HG03175 (cell line): ENCODE data around the gene SKA3.
"Not testable (repeated sequence)": the region's sequence is repeated elsewhere in the genome, so short reads cannot be mapped to it uniquely, and the experiment has no call there.

Source experiments
- ATAC-seq: cut with Tn5 transposase; IDR thresholded peaks from one replicate; pipeline ENCODE4 v1.9.1; 2021; ENCODE audit warnings: mild to moderate bottlenecking, moderate library complexity; ENCODE audit not compliant: unreplicated experiment

Gene SKA3

DNA sequence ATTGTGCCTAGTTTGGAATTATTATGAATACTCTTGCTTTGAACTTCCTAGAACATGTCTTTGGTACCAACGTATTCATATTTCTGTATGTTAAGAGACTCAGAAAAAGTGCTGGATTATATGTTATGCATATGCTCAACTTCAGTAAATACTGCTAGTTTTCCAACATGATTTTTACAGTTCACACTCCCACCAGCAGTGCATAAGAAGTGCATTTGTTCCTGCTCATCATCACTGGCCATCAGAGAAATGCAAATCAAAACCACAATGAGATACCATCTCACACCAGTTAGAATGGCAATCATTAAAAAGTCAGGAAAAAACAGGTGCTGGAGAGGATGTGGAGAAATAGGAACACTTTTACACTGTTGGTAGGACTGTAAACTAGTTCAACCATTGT lies 2.6 kb downstream of the SKA3 start:
- not testable (repeated sequence) for ATAC-seq

DNA sequence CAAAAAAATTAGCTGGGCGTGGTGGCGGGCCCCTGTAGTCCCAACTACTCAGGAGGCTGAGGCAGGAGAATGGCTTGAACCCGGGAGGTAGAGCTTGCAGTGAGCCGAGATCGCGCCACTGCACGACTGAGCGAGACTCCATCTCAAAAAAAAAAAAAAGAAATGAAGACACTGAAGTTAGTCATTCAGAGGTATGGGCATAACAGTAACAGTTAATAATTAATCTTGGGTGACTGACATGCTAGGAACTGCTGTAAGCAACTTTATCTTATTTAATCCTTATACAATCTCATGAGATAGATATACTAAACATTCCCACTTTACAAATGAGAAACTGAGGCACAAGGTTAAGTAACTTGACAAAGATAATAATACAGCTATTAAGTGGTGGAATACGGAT lies 4.9 kb downstream of the SKA3 start:
- no peak for ATAC-seq

DNA sequence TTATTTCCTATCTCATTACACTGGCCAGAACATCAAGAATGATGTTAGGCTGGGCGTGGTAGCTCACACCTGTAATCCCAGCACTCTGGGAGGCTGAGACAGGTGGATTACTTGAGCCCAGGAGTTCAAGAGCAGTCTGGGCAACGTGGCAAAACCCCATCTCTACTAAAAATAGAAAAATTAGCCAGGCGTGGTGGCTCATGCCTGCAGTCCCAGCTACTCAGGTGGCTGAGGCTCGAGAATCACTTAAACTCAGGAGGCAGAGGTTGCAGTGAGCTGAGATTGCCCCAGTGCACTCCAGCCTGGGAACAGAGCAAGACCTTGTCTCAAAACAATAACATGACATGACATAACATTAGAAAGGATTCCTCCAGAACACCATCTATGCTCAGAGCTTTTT lies 10.7 kb downstream of the SKA3 start:
- not testable (repeated sequence) for ATAC-seq

DNA sequence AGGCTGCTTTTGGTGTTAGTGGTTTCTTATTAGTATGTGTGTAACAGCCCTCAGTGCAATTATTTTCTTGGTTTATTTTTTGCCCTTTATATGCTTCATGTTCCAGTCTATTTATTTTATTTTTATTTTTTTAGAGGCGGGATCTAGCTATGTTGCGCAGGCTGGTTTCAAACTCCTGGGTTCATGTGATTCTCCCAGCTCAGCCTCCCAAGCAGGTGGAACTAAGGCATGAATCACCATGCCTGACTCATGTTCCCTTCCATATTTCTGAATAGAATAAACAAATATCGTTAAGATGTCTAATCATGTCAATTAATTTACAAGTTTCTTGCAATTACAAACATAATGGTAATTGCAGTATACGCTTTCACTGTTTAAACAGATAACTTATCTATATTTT lies 11.7 kb downstream of the SKA3 start:
- no peak for ATAC-seq

DNA sequence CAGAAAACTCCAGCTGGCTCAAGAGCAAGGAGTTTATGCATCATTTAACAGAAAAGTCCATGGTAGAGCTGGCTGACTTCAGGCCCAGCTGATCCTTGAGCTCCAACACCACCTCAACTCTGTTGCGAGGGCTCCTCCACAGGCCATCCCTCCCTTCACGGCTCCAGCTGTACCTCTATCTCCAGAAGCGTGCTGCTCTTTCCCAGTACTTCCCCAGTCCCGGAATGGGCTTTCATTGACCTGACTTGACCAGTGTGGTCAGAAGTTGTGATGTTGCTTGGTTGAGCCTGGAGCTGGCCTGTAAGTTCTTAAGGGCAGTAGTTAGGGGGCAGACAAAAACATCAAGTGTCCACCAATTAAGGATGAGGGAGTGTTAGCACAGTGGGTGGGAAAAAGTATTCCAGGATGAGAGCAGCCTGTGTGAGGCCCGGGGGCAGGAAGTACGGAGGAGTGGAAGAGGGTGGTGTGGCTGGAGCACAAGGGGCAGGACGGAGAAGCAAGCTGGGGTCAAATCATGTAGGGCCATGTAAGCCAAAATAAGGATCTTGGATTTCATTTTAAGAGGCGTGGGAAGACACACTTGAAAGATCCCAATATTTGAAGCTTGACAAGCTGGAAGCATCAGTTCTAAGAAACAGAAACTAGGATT lies 24.0 kb downstream of the SKA3 start:
- no peak for ATAC-seq

DNA sequence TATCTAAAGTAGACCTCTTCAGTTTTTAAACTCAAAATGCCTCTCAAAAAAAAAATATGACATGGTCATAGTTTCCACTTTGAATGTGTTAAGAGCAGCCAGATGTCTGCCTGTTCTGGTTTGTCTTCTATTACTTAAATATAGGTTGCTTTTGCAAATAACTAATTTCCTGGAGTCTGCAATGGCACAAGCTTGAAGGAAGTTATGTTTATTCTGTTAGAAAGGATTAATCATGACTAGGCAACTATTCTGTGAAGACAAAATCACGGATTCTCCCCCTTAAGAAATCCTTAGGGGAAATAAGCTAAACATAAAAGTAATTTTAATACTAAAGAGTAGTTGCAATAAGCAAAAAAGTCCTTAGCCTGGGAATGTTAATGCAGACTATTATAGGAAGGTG lies 26.3 kb downstream of the SKA3 start:
- no peak for ATAC-seq

DNA sequence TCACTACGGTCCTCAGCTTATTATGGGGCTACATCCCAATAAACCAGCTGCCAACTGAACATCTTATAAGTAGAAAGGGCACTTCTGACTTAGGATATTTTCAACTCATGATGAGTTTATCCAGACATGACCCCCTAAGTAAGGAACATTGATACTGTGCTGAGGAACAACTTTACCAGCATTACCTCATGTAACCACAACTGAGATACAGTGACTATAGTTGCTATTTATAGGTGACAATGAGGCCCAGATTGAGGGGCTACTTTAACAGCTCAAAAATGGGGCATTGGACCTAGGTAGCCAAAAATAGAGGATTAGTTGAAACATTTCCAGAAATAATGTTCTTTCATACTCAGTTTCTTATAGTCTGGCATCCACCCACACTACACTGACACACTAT lies 26.8 kb downstream of the SKA3 start:
- no peak for ATAC-seq

DNA sequence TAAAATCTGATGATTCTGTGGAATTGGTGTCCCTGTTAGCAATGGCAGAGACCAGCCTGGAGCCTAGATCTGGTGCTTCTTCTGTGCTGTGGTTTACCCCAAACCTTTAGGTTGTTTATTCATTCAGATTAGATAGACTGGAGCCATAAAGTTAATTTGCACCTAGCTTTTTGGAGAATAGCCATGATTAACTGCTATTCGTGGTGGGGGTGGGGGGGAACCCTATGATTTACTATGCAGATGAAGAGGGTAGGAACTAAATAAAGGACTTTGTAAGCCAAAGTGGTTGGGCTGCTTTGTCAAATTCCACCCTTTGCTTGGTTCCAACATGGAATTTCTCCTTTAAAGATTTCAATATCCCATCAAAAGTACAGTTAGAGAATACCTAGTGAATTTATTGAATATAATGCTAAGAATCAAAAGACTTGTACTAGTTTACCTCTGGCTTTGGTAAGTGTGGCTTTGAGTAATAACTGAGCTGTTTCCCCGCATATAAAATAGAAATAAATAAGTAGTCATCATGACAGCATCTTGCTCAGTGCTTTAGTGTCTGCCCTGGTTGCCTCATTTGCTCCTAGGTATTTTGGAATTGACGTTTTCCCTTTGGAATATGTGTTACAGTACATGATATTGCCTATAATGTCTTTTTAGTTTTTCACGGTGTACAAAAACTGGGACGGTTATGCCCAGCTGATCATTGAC lies 27.6 kb downstream of the SKA3 start:
- ATAC-seq: no peak

DNA sequence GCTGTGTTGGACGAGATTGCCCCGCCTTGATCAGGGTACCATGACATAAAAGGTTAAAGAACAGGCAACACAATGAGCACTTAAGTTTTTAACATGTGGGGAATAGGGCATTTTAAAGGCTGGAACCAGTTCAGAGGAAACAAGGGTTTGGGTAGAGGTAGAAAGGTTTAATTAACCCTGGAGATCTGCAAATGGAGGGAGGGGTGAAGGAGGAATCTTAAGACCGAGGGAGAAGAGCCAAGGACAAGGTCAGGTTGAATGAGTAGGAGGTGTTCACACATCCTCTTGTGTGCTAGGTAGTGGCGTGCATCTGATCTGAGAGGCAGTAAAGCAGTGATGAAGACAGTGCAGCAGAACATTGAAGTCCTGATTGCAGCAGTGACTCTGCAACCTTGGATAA lies 28.5 kb downstream of the SKA3 start:
- ATAC-seq: no peak

DNA sequence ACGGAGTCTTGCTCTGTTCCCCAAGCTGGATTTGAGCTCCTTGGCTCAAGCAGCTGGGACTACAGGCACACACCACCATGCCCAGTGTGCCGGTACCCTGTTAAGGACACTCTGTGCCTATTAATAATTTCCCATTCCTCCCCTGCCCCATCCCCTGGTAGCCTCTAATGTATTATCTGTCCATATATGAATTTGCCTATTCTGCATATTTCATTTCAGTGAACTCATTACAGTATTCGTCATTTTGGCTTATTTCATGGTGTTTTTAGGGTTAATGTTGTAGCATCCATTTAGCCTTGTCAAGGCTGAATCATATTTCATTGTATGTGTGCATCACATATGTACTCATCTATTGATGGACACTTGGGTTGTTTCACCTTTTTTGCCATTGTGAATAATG lies 33.6 kb downstream of the SKA3 start:
- no peak for ATAC-seq

DNA sequence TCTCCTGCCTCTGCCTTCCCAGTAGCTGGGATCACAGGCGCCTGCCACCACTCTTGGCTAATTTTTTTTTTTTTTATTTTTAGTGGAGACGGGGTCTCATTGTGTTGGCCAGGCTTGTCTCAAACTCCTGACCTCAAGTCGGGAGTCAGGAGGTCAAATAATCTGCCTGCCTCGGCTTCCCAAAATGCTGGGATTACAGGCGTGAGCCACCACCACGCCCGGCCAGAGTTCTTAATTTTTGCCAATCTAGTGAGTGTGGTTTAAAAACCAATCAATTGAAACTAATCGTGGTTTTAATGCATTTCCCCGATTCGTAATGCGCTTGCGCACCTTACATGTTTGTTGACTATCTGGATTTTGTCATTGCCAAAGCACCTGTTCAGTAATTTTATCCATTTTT lies 37.0 kb downstream of the SKA3 start:
- ATAC-seq: no peak

DNA sequence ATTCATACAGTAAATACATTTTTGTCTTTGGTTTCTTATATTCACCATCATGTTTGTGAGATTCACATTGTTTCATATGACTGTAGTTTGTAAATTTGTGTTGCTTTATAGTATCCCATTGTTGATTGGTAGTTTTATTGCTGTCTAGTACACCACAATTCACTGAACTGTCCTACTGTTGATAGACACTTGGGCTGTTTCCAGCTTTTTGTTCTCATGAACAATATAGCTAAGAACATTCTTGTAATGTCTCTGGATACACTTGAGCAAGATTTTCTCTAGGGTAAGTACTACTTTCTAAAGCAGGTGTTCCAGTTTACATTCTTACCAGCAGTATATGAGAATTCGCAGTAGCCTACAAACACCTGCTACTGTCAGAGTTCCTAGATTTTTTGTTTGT lies 37.8 kb downstream of the SKA3 start:
- ATAC-seq: no peak

DNA sequence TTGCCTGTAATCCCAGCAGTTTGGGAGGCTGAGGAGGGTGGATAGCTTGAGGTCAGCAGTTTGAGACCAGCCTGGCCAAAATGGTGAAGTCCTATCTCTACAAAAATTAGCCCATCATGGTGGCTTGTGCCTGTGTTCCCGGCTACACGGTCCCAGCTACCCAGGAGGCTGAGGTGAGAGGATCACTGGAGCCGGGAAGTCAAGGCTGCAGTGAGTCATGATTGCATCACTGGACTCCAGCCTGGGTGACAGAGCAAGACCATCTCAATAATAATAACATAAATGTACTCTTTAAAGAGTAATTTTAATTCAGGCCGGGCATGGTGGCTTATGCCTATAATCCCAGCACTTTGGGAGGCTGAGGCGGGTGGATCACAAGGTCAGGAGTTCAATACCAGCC lies 38.7 kb downstream of the SKA3 start:
- ATAC-seq: no peak

DNA sequence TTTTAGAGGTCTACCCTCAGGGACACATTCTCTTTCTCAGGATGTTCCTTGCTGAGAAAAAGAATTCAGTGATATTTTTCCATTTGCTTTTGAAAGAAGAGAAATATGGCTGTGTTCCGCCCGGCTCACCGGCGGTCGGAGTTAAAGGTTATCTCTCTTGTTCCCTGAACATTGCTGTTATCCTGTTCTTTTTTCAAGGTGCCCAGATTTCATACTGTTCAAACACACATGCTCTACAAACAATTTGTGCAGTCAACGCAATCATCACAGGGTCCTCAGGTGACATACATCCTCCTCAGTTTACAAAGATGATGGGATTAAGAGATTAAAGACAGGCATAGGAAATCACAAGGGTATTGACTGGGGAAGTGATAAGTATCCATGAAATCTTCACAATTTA lies 40.5 kb downstream of the SKA3 start:
- ATAC-seq: not testable (repeated sequence)

DNA sequence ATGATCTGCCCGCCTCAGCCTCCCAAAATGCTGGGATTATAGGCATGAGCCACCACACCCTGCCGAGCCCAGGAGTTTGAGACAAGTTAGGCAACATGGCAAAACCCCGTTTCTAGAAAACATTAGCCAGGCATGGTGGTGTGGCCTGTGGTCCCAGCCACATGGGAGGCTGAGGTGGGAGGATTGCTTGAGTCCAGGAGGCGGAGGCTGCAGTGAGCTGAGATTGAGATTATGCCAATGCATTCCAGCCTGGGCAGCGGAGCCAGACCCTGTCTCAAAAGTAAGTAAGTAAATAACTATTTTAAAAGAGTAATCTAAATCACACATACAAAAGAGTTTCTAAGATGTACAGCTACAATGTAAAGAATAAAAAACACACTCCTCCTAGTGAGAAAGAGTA lies 41.9 kb downstream of the SKA3 start:
- no peak for ATAC-seq

DNA sequence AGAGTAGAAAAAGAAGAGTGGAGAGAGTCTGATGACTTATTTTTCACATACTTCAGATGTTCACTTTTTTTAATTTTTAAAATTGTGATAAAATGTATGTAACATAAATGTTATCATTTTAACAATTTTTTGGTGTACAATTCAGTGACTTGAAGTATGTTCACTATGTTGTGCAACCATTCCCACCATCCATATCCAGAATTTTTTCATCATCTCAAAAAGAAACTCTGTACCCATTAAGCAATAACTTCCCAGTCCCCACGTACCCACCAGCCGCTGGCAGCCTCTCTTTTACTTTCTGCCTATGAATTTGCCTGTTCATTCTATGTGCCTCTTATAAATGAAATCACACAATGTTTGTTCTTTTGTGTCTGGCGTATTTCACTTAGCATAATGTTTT lies 43.3 kb downstream of the SKA3 start:
- no peak for ATAC-seq

DNA sequence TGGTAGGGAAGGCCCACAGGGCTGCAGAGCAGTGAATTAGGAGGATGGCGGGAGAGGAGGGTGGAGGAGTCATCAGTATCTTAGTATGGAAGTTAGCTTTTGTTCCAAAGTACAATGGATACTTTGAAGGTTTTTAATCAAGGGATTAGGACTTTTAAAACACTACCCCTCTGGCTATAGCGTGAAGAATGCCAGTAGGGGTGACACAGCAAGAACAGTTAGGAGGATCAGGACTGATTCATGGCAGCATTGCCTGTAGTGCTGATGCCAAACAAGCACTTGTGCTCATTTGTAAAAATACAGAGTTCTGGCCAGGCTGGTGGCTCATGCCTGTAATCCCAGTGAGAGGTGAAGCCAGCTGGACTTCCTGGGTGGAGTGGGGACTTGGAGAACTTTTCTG lies 46.2 kb downstream of the SKA3 start:
- ATAC-seq: no peak

DNA sequence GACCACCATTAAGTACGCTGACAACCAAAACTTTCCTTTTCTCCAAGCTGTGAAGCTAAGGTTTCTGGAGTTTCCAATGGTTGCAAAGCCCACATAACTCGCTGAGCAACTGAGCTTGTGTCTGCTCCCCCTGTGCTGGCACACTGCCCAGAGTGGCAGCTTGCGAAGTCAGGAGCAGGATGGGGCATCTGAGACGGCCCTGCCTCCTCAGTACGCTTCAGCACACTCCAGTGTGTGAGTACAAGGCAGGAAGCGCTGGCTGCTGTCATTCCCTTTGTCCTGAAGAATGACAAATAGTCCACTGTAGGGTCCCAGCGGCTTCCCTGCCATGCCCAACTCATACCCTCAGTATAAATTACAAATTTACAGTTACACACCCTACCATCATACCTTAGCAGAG lies 51.5 kb downstream of the SKA3 start:
- ATAC-seq: no peak

DNA sequence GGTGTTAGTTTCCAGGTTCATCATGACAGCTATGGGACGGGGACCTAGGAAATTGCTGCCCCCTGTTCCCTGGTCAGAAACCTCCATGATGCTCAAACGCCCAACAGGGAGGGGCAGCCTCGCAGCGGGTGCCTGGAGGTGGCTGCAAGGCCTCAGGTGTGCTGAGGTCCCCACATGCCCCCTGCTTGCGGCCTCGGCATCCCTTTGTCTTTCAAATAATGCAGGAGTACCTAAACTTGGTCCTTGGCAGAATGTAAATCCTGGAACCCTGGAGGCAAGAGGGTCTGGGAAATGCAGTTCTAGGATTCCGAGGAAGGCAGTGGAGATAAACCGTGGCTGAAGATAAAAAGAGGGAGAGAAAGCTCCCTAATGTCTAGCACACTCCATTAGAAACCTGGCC lies 52.4 kb downstream of the SKA3 start:
- ATAC-seq: no peak

DNA sequence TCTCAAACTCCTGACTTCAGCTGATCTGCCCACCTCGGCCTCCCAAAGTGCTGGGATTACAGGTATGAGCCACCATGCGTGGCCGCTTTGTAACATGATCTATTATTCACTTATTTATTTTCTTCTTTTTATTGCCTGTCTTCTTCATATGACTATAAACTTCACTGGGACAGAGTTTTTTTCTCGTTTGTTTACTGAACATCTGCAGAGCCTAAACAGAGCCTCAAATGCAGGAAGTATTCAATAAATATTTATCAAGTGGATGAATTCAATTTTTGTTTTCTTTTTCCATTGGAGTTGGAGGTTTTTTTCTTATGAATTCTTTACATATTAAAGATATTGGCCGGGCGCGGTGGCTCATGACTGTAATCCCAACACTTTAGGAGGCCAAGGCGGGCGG lies 54.7 kb downstream of the SKA3 start:
- no peak for ATAC-seq

DNA sequence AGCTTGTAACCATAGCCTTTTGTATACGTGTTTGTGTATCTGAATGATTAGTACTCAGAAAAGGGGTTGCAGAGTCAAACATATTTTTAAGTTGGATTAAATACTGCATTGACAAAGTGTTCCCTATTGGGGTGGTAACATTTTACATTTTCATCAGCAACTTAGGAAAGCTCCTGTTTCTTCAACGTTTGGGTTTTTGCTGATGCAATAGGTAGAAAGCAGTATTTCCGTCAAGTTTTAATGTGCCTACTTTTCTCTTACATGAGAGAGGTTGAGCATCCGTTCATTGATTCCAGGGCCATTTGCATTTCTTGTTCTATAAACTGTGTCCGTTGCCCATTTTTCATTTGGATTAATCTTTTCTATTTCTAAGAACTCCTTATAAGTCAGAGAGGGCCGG lies 56.2 kb downstream of the SKA3 start:
- ATAC-seq: no peak

DNA sequence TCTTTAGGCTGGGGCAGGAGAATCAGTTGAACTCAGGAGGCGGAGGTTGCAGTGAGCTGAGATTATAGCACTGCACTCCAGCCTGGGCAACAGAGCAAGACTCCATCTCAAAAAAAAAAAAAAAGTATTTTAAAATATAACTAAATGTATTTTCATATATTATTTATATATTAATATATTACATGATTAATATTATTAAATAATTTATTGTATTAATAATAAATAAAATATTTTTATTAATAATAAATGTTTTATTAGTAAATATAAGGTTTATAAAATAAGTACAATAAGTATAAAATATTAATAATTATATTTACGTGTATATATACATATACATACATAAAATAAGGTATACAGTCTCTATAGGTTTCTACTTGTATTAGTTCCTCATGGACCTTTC lies 56.8 kb downstream of the SKA3 start:
- ATAC-seq: no peak

DNA sequence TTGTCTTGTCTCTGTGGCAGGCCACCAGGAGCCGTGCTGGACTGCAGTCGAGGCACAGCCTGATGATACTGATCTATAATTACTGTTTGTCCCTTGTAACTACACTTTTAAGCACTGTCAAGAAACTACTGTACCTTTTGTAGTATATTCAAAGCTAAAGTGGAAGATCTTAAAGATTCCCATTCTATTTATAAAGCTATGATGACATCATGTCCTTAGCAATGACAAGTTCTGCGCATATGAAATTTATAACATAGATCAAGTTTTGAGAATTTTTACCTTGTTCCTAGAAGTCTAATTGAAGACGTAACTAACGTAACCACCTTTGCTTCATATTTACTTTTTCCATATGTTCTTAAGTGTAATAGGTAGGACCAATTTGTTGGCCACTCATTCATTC lies 58.2 kb downstream of the SKA3 start:
- ATAC-seq: no peak
